SIG-M5 treated with dmso at 0.1 percent for 504 hours (cell line): ENCODE results near the gene CBFB.
"Not testable (repeated sequence)": the region's sequence is repeated elsewhere in the genome, so short reads cannot be mapped to it uniquely, and the experiment has no call there.

Source experiments
- DNase-seq: peaks from one replicate; lab custom pipeline; 2025; ENCODE audit not compliant: unreplicated experiment; lab: John Stamatoyannopoulos, UW

CBFB gene

DNA sequence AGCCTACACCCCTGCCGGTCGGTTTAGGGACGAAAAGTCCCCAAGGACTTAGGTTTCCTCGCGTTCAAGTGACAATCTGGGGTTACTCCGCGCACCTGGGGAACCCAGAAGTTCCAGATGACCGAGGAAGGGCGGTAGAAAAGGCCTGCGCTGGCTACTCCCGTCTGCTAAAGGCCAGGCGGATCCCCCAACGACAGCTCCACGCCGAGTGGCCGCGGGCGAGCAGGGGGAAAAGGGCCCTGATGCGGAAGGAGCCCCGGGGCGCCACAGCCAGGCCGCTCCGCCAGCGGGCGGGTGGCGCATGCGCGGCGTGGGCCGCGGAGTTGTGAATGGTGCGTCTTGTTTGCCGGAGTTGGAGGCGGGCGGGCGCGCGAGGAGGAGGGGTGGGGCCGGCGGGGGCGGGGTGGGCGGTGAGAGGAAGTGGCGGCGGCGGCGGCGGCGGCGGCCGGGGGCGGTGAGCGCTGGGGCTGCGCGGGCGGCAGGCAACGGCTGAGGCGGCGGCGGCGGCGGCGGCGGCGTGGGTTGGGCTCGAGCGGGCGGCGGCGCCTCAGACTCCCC lies at the start of gene CBFB:
CBFB (plus strand) TSS at position 454 of the 558 bp plus-strand sequence. CDS start 259 bp downstream, outside the sequence.
- peak; percentile 77 for DNase-seq

DNA sequence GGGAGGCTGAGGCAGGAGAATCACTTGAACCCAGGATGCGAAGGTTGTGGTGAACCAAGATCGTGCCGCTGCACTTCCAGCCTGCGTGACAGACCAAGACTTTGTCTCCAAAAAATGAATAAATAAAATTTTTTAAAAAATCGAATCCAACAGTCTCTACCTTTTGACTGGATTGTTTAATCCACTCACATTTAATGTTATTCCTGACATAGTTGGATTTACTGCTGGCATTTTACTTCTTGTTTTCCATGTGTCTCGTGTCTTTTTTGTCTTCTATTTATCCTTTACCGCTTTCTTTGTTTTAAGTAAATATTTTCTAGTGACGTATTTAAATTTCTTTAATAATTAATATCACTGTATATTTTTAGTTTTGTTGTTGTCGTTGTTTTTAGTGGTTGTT lies 45.9 kb upstream of the CBFB start:
- DNase-seq, result no peak

DNA sequence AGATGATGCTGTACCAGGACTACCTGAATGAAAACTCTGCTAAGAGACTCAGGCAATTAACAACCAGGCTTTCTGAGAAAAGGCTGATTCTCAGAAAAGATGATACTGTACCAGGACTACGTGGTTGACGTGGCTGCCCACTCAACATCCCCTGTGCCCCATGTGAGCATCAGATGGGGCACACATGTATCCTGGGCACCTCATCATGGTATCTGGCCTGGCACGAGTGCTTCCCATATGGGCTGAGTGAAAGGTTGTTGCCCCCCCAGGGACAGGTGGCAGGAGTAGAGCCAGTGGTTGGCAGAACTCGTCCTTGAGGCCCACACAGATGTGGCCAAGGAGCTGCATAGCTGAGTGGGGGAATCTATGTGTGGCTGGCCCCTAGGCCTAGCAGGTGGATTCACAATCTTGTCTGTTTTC lies 44.0 kb upstream of the CBFB start:
- DNase-seq, result no peak

DNA sequence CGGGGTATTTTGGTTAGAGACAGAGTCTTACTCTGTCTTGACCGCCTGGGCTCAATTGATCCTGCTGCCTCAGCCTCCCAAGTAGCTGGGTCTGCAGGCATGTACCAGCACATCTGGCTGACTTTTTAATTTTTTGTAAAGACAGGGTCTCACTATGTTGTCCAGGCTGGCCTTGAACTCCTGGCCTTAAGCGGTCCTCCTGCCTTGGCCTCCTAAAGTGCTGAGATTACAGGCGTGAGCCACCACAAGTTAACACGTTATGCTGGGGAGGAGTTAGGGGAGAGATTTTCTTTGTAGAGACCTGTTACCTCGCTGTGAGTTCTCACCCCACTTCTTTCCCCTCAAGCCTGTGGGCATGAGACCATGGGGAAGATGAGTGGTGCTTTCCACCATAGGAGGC lies 42.4 kb upstream of the CBFB start:
- DNase-seq, result no peak

GRCh38 chr16:66988197-66988788 lies 40.7 kb upstream of the CBFB start, which contains the start of gene CES4A:
Gene CES4A, plus strand, starts transcription at chr16:66988589. Its CDS starts 184 bp downstream, at chr16:66988773.
- DNase-seq, result no peak

GRCh38 chr16:66991545-66992077 lies 37.3 kb upstream of the CBFB start:
- no peak for DNase-seq

DNA sequence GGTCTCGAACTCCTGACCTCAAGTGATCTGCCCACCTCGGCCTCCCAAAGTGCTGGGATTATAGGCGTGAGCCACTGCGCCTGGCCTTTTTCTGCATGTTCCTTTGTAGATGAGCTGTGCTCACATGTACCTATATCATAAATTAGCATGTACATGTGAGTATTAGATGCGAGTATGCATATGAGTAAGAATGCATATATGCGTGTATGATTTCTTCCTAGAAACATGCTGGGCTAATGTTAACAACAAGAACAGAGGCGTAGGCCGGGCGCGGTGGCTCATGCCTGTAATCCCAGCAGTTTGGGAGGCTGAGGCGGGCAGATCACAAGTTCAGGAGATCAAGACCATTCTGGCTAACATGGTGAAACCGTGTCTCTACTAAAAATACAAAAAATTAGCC lies 35.4 kb upstream of the CBFB start:
- DNase-seq, result not testable (repeated sequence)

DNA sequence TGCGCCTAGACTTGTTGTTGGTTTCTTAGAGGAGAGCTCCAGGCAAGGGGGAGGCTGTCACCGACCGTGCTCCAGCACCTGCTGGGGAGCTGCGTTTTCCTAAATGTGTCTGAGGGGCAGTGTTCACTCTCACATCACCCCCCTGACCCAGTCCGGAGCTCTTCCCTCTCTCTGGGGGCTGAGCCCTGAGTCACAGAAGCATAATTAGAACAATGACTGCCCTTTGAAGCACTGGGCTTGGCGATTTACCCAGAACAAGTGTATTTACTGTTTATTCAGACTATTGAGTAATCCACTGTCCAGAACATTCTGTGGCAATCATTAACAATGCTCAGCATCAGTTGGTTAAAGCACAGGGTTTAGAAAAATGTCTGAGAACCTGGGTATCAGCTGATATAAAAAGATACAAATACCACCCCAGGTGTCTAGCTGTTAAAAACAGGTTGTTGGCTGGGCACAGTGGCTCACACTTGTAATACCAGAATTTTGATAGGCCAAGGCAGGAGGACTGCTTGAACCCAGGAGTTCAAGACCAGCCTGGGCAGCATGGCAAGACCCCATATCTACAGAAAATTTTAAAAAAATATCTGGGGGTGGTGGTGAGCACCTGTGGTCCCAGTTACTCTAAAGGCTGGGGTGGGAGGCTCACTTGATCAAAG lies 32.5 kb upstream of the CBFB start:
- DNase-seq, result no peak

DNA sequence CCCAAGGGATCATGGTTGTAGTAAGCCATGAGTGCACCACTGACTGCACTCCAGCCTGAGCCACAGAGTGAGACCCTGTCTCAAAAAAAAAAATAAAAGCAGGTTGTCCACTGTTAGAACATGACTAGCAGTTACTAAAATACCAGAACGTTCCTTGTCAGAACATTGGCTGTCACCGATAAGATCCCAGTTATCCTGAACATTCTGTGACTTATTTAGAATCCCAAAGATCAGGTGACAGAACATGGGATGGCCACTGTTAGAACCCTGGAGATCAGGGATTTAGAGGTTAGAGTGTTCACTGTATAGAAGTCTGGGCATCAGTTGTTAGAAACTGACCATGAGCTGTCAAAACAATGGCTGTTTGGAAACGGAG lies 32.0 kb upstream of the CBFB start:
- DNase-seq, result no peak

DNA sequence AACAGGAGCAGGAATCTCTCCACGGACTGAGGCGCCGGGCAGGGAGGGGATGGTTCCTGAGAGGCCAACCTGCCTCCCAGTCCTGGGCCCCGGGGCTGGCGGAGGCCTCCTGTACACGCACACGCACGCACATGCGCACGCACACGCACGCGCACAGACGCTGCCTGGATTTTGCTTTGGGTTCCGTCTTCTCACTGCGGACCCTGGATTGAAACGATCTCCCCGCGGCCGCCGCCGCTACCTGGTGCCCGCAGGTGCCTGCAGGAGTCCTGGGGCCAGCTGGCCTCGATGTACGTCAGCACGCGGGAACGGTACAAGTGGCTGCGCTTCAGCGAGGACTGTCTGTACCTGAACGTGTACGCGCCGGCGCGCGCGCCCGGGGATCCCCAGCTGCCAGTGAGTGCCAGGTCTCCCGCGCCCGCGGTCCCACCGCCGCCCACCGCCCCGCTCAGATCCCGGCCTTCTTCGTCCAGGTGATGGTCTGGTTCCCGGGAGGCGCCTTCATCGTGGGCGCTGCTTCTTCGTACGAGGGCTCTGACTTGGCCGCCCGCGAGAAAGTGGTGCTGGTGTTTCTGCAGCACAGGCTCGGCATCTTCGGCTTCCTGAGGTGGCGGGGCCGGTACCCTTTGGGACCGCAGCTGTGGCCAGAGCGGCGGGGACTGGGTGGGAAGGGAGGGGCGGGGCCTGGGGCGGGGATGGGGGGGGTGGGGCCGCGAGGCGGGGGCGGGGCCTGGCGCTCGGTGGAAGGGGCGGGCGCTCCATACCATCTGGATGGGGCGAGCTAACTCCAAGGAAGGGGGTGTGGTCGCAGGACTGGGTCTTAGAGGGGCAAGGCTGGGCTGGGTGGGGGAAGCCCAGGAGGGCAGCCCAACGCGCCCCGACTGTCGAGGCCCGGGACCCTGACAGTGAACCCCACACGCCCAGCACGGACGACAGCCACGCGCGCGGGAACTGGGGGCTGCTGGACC lies 28.3 kb upstream of the CBFB start:
- DNase-seq, result no peak

DNA sequence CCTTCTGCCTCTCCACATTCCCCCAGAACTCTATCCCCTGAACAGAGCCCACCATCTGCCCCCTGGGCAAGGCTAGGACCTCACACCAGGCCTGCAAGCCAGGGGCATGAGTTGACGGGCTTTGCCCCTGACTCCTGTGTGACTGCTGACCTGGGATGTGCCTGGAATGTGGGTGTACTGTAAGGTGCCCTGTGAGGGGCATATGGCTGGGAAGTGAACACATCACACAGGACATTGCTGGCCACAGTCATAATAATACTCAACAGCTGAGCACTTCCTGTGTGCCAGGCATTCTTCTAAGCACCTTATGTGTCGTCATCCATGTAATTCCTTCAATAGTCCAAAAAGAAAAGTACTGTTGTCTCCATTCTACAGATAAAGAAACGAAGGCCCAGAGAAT lies 27.2 kb upstream of the CBFB start:
- DNase-seq, result no peak

GRCh38 chr16:67006930-67007658 lies 21.9 kb upstream of the CBFB start:
- no peak for DNase-seq

- no peak for DNase-seq
These were observed 19.8 kb upstream of the CBFB start for GRCh38 chr16:67009158-67009557.

DNA sequence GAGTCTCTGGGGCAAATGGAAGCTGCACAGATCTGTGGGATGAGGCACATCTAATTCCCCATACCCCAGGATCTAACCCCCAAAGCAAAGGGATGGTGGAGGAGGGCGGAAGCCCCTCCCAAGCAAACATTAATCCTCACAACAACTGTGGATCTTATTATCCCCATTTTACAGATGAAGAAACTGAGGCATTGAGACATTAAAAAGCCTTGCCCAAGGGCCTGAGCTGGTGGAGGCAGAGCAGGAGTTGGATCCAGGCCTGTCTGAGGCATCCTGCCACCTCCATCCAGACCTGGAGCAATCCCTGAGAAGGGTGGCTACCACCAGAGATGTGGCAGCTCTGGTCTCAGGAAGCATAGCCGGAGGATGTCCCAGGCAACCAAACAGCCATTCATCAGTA lies 17.7 kb upstream of the CBFB start:
- no peak for DNase-seq

GRCh38 chr16:67013233-67013822 lies 15.6 kb upstream of the CBFB start:
- no peak for DNase-seq

DNA sequence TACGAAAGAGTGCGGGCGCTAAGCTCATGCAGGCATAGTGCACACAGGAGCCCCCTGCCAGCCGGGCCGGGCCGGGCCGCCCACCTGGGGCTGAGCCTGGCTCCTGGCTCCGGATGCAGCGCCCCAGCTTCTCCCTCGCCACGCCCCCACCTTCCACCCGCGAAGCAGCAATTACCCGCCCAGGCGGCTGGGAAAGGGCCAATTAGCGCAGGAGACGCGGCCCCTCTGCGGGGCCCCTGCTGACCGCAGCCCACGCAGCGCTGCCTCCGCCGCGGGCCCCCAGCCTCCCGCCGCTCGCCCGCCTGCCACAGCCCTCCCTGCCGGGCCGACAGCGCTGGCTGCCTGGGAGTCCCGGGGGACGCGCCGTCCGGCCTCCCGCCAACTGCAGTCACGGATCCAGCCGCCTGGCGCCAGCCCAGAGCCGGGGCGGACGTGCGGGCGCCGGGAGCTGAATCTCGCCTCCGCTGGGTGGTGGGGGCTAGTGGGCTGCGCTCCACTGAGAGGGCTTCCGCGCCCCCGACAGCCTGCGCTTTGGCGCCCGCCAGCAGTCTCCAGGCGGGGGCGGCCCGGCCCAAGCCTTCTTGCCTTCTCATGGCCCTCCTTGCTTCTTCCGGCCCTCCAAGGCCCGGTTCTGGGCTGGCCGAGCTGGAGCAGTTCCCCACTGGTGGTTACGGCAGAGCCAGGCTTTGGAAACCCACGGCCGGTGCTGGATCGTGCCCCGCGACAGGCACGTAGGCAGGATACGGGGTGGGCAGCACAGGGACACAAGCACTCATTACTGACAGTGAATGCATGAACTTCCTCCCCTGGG lies 14.9 kb upstream of the CBFB start:
- DNase-seq, result no peak

- DNase-seq, result no peak
These were observed 14.2 kb upstream of the CBFB start for GRCh38 chr16:67014634-67015312.

GRCh38 chr16:67015313-67015731 lies 13.6 kb upstream of the CBFB start:
- no peak for DNase-seq

GRCh38 chr16:67016143-67016542 lies 12.8 kb upstream of the CBFB start:
- DNase-seq, result no peak
